Esophagus squamous epithelium (tissue), 4 donors: Measurements from ENCODE around the gene SMYD2.

ENCODE experiments used
- POLR2A ChIP-seq, 4 donors: fragments of 450-650 bp; IDR thresholded peaks; one replicate each; pipeline ENCODE4 v1.6.1; 2017; ENCODE audit warnings: antibody characterized with exemption in 4 of 4, mild to moderate bottlenecking in 4 of 4, moderate library complexity in 3 of 4
- TF ChIP-seq, protein P1 (sequence below), 6 experiments: fragments of 450-650 bp in 4 of 6; fragments of 200-600 bp in 2 of 6; sonication (generic) in 2 of 6; IDR thresholded peaks; one replicate each; pipeline ENCODE4 v1.5.1; 2016 to 2019; ENCODE audit warnings: antibody characterized with exemption in 6 of 6, mild to moderate bottlenecking in 4 of 6, moderate library complexity in 4 of 6

DNA sequence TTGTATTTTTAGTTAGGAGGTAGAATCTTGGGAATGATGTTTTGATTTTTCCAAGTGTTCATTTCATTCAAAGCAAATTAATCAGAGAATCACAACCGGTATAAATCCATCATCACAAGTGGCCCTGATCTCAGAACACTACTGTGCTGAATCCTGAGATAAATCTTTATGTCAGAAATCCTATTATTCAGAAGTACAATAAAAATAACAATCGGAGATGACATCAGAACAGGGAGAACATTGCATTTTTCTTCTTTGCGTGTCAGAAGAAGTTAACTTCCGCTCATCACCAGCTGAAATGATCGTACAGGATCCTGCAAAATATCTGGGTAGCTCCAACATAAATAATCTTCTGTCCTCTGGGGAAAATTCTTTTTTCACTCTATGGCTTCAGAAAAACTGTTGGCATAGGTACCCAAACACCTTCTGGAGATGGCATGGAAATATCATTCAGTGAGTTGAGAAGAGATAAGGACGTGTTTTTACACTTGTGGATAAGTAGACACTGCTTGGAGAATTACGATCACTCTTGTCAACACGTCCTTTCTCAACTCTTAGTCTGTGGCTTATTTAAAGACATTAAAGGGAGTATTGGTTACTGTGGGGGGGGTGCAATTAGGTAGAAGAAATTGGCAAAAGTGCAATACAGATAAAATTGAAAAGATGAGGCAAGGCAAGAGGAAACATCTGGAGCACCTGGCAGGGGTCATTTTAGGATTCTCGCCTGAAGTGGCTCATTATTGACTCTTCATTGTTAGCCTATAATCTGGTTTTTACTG lies 46.9 kb upstream of the SMYD2 start:
- TF ChIP-seq, protein P1, sequence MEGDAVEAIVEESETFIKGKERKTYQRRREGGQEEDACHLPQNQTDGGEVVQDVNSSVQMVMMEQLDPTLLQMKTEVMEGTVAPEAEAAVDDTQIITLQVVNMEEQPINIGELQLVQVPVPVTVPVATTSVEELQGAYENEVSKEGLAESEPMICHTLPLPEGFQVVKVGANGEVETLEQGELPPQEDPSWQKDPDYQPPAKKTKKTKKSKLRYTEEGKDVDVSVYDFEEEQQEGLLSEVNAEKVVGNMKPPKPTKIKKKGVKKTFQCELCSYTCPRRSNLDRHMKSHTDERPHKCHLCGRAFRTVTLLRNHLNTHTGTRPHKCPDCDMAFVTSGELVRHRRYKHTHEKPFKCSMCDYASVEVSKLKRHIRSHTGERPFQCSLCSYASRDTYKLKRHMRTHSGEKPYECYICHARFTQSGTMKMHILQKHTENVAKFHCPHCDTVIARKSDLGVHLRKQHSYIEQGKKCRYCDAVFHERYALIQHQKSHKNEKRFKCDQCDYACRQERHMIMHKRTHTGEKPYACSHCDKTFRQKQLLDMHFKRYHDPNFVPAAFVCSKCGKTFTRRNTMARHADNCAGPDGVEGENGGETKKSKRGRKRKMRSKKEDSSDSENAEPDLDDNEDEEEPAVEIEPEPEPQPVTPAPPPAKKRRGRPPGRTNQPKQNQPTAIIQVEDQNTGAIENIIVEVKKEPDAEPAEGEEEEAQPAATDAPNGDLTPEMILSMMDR (IDR thresholded peaks at IDR 0.05): no peak
- no peak for TF ChIP-seq POLR2A (IDR thresholded peaks at IDR 0.05)
